ENCODE measurements around the gene OXNAD1. TPM values are rescaled to one million over a fixed set of nuclear protein-coding genes. Genes with fewer than 3 reads are reported as not detected.

Gene OXNAD1
- total RNA-seq, 1 donor from 2014 or later, result 17.6 TPM

GRCh38 chr3:16301507-16301906, 36.5 kb downstream of the OXNAD1 start:
- no peaks in the 10 kb centered on the region for H3K27me3 ChIP-seq (ENCODE audit: control insufficient read depth, insufficient read depth, low read length)
- TF ChIP-seq, protein P1, sequence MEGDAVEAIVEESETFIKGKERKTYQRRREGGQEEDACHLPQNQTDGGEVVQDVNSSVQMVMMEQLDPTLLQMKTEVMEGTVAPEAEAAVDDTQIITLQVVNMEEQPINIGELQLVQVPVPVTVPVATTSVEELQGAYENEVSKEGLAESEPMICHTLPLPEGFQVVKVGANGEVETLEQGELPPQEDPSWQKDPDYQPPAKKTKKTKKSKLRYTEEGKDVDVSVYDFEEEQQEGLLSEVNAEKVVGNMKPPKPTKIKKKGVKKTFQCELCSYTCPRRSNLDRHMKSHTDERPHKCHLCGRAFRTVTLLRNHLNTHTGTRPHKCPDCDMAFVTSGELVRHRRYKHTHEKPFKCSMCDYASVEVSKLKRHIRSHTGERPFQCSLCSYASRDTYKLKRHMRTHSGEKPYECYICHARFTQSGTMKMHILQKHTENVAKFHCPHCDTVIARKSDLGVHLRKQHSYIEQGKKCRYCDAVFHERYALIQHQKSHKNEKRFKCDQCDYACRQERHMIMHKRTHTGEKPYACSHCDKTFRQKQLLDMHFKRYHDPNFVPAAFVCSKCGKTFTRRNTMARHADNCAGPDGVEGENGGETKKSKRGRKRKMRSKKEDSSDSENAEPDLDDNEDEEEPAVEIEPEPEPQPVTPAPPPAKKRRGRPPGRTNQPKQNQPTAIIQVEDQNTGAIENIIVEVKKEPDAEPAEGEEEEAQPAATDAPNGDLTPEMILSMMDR (IDR thresholded peaks at IDR 0.05; ENCODE audit: insufficient read depth, low read length, severe bottlenecking), result no peak
- H3K4me3 ChIP-seq (ENCODE audit: low read depth, low read length), result no peak overlapping the region
- DNase-seq (ENCODE audit: low read depth) (no peak), FAIRE-seq (no peak)
- H3K36me3 ChIP-seq (ENCODE audit: control insufficient read depth, insufficient read depth, low read length), result peaks cover 3% of the 10 kb centered on the region

- no peak for FAIRE-seq
- H3K4me3 ChIP-seq (ENCODE audit: low read depth, low read length), result no peak overlapping the region
- peaks cover 3% of the 10 kb centered on the region for H3K36me3 ChIP-seq (ENCODE audit: control insufficient read depth, insufficient read depth, low read length)
- H3K27me3 ChIP-seq (ENCODE audit: control insufficient read depth, insufficient read depth, low read length), result no peaks in the 10 kb centered on the region
- TF ChIP-seq, protein P1 (IDR thresholded peaks at IDR 0.05; ENCODE audit: insufficient read depth, low read length, severe bottlenecking), result no peak
- DNase-seq (ENCODE audit: low read depth), result no peak
These were observed 37.1 kb downstream of the OXNAD1 start for GRCh38 chr3:16302082-16302631.

DNA sequence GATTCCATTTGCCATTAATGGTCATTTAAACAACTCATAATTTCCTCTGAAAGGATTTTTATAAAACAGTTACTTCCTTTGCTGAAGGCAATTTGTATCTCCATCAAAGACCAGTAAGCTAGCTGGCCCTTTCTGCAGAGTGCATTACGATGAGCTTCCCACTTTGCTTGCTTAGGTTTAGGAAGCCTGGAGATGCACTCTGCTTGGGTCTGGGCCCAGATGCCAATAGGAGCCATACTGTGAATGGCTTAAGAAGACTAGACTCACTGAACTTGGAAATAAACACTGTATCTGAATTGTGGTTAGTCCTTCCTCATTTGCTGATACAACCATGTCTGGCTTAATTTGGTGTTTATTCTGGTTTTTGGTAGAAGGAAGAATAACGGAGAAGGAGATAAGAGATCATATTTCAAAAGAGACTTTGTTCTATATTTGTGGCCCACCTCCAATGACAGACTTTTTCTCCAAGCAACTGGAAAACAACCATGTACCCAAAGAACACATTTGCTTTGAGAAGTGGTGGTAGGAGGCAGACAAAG, 38.1 kb downstream of the OXNAD1 start:
- no peak for DNase-seq (ENCODE audit: low read depth)
- Histone ChIP-seq H3K27me3 (ENCODE audit: control insufficient read depth, insufficient read depth, low read length) (no peaks in the 10 kb centered on the region), H3K36me3 (ENCODE audit: control insufficient read depth, insufficient read depth, low read length) (peaks cover 3% of the 10 kb centered on the region), H3K4me3 (ENCODE audit: low read depth, low read length) (no peak overlapping the region)
- FAIRE-seq, result no peak
- TF ChIP-seq, protein P1 (IDR thresholded peaks at IDR 0.05; ENCODE audit: insufficient read depth, low read length, severe bottlenecking), result no peak

DNA sequence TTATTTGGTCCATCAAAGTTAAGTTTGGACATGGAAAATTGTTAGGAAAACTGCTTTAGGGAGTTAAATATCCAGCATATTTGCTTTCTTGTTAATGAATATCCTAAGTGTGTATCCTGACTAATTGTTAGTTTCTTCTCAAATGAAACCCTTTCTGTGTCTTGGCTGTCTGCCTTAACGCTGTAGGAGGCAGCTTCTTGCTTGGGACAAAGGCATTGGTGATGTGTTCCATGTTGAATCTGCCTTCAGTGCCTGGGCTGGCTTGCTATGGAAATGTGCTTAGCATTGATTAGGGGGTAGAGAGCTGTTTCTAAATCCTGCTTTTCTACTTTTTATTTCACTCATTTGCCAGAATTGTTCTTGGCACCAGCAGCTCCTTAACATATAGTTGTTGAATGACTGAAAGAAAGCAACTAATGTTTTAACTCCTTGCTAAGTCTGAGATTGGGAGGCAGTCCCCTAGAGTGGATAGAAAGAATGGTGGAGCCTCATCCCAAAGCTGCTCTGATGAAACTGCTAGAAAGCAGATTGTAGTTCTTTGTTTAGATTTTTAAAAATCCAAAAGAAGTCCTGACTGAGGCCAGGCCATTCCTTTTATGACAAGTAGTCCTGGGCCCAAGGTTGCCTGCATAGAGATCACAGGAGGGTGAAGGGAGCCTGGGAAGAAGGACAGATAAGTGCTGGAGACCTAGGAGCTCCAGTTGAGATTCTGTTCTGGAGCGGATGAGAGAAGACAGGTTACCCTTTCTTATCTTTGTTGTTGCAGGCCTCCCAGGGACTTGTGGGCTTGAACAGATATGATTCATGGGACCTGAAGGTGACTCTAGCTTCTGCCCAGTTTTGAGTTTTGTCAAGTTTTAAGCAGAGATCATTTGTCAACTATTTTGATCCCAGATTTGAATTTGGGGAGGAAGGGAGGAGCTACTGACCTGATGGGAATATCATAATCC, 39.3 kb downstream of the OXNAD1 start:
- peaks cover 3% of the 10 kb centered on the region for H3K36me3 ChIP-seq (ENCODE audit: control insufficient read depth, insufficient read depth, low read length)
- no peak for DNase-seq (ENCODE audit: low read depth)
- H3K4me3 ChIP-seq (ENCODE audit: low read depth, low read length), result no peak overlapping the region
- TF ChIP-seq, protein P1 (IDR thresholded peaks at IDR 0.05; ENCODE audit: insufficient read depth, low read length, severe bottlenecking), result no peak
- no peaks in the 10 kb centered on the region for H3K27me3 ChIP-seq (ENCODE audit: control insufficient read depth, insufficient read depth, low read length)
- no peak for FAIRE-seq

- TF ChIP-seq, protein P1 (IDR thresholded peaks at IDR 0.05; ENCODE audit: insufficient read depth, low read length, severe bottlenecking), result no peak
- H3K4me3 ChIP-seq (ENCODE audit: low read depth, low read length), result no peak overlapping the region
- no peaks in the 10 kb centered on the region for H3K27me3 ChIP-seq (ENCODE audit: control insufficient read depth, insufficient read depth, low read length)
- DNase-seq (ENCODE audit: low read depth) (no peak), FAIRE-seq (no peak)
- H3K36me3 ChIP-seq (ENCODE audit: control insufficient read depth, insufficient read depth, low read length), result peaks cover 3% of the 10 kb centered on the region
These were observed 40.1 kb downstream of the OXNAD1 start for GRCh38 chr3:16305111-16305541.
